DOHH2 (cell line): Measurements from ENCODE around the gene ZFHX2.

Experiments used
- EZH2phosphoT487 ChIP-seq: fragments of 200-600 bp; sonication (generic); IDR thresholded peaks from 2 replicates; pipeline ENCODE4 v1.6.1; 2017; ENCODE audit warnings: borderline replicate concordance, mild to moderate bottlenecking, antibody characterized with exemption, low read length, moderate library complexity, mixed read lengths
- TF ChIP-seq, protein P1 (sequence below): fragments of 200-600 bp; sonication (generic); IDR thresholded peaks from one replicate; pipeline ENCODE4 v1.5.1; 2014; ENCODE audit warnings: antibody characterized with exemption, mild to moderate bottlenecking, low read depth, low read length; ENCODE audit not compliant: poor library complexity, severe bottlenecking

DNA sequence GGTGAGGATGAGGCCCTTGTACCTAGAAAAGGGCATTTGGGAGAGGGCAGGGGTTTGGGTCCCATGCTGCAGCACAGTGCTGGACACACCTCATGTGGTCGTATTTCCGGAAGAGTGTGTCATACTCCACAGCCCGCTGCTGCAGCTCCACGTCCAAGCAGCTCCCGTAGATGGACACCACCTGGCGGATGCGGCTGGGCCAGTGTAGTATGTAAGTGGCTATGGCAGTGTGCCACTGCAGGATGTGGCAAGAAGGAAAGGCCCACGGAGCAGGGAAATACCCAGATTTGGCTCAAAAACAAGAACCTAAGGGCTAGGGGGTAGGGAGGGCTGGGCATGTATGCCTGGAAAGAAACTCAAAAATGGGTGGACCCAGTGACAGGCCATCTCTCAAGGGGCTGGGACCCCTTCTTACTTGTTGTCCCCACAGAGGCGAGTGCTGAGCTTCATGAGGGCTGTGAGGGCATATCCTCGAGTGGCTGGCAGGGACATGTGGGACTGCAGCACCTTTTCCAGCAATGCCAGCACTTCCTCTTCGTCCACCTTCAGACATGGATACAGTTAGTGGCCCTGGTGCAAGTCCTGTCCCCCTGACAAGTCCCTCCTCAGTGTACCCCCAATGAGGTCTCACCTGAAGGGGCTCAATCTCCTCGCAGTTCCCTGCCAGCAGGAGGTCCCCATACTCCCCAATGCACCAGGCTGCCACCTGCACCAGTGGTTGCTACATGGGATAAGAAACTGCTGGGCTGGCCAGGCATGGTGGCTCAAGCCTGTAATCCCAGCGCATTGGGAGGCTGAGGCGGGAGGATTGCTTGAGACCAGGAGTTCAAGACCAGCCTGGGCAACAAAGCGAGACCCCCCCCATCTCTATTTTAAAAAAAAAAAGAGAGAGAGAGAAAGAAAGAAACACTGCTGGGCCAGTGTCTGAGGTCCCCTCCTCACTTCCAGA lies 10.6 kb upstream of the ZFHX2 start:
- TF ChIP-seq, protein P1, sequence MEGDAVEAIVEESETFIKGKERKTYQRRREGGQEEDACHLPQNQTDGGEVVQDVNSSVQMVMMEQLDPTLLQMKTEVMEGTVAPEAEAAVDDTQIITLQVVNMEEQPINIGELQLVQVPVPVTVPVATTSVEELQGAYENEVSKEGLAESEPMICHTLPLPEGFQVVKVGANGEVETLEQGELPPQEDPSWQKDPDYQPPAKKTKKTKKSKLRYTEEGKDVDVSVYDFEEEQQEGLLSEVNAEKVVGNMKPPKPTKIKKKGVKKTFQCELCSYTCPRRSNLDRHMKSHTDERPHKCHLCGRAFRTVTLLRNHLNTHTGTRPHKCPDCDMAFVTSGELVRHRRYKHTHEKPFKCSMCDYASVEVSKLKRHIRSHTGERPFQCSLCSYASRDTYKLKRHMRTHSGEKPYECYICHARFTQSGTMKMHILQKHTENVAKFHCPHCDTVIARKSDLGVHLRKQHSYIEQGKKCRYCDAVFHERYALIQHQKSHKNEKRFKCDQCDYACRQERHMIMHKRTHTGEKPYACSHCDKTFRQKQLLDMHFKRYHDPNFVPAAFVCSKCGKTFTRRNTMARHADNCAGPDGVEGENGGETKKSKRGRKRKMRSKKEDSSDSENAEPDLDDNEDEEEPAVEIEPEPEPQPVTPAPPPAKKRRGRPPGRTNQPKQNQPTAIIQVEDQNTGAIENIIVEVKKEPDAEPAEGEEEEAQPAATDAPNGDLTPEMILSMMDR, result no peak
- TF ChIP-seq EZH2phosphoT487, result no peak
